ENCODE data around the gene BICC1.

DNA sequence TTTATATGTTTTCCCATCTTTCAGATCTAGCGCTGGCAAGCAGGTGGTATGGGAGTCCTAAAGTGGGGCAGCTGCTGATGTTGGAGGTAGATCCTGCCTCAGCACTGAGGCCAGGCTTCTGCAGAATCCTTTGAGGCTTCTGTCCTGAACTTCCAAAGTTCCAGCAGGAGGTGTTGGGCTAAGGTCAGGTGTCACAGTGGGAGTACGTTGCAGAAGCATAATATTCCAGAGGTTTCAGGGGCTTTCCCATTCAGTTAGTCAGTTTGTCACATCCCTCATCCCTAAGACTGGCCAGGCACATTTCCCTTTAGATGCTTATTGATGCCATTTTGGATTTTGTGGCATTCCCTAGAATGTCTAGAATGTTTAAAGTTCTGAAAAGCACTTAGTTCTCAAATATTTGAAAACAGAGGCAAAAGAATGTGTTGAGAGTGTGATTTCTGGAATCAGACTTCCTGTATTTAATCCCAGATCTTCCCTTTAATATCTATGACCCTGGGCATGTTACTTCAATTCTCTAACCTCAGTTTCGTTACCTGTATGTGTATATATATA is 344.7 kb downstream of the BICC1 start:
- TF ChIP-seq, protein P1, sequence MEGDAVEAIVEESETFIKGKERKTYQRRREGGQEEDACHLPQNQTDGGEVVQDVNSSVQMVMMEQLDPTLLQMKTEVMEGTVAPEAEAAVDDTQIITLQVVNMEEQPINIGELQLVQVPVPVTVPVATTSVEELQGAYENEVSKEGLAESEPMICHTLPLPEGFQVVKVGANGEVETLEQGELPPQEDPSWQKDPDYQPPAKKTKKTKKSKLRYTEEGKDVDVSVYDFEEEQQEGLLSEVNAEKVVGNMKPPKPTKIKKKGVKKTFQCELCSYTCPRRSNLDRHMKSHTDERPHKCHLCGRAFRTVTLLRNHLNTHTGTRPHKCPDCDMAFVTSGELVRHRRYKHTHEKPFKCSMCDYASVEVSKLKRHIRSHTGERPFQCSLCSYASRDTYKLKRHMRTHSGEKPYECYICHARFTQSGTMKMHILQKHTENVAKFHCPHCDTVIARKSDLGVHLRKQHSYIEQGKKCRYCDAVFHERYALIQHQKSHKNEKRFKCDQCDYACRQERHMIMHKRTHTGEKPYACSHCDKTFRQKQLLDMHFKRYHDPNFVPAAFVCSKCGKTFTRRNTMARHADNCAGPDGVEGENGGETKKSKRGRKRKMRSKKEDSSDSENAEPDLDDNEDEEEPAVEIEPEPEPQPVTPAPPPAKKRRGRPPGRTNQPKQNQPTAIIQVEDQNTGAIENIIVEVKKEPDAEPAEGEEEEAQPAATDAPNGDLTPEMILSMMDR (optimal IDR thresholded peaks at IDR 0.05 in 1 of 3, IDR thresholded peaks at IDR 0.05 in 1 of 3, conservative IDR thresholded peaks at IDR 0.05 in 1 of 3; ENCODE audit: extremely low read depth in 1 of 3, insufficient read depth in 2 of 3, low read length in 3 of 3) = no peak
- no peak for TF ChIP-seq EZH2 (IDR thresholded peaks at IDR 0.05; ENCODE audit: low read length)

Data from keratinocyte (primary cell).